Peyer's patch (tissue), 4 donors: Measurements from ENCODE around the gene FTO. TPM values are rescaled to one million over a fixed set of nuclear protein-coding genes. Genes with fewer than 3 reads are reported as not detected.

ENCODE experiments used
- DNase-seq, 3 donors: peaks; one replicate each; pipeline ENCODE4 v3.0.0-alpha.2; 2017 to 2019
- H3K27ac ChIP-seq, 4 donors: fragments of 200-600 bp; sonication (generic); one replicate each; pipeline ENCODE4 v1.5.1; 2016 to 2019
- H3K27me3 ChIP-seq, 2 donors: fragments of 200-600 bp; sonication (generic); one replicate each; pipeline ENCODE4 v1.5.1; 2019
- H3K36me3 ChIP-seq, 3 donors: fragments of 200-600 bp; sonication (generic); one replicate each; pipeline ENCODE4 v1.5.1; 2016 to 2019
- H3K4me1 ChIP-seq, 4 donors: fragments of 200-600 bp; sonication (generic); one replicate each; pipeline ENCODE4 v1.5.1; 2016 to 2019
- H3K4me3 ChIP-seq, 4 donors: fragments of 200-600 bp; sonication (generic); 1 replicate in 3 of 4; 2 replicates in 1 of 4; pipeline ENCODE4 v1.5.1; 2016 to 2019; ENCODE audit warnings: mild to moderate bottlenecking in 1 of 4
- H3K9me3 ChIP-seq, 4 donors: fragments of 200-600 bp; sonication (generic); one replicate each; pipeline ENCODE4 v1.5.1; 2016 to 2019; ENCODE audit warnings: mild to moderate bottlenecking in 1 of 4
- POLR2A ChIP-seq, 2 donors: fragments of 450-650 bp; IDR thresholded peaks; one replicate each; pipeline ENCODE4 v1.5.1; 2017; ENCODE audit warnings: antibody characterized with exemption in 2 of 2, mild to moderate bottlenecking in 2 of 2, moderate library complexity in 2 of 2
- total RNA-seq, 4 donors: library from RNA; depleted of rRNA; stranded (reverse); fragments of >200 nt; gene quantifications; one replicate each; pipeline ENCODE4 v1.1.0, GENCODE V29; 2016
- TF ChIP-seq, protein P1 (sequence below), 6 experiments: fragments of 450-650 bp in 4 of 6; fragments of 200-600 bp in 2 of 6; sonication (generic) in 1 of 6; IDR thresholded peaks; one replicate each; pipeline ENCODE4 v1.5.1; 2017 to 2019; ENCODE audit warnings: antibody characterized with exemption in 6 of 6, mild to moderate bottlenecking in 3 of 6, moderate library complexity in 1 of 6

Gene FTO
- total RNA-seq, 4 donors from 2014 or later, result 37.0 to 95.7 (median 45.1) TPM

DNA sequence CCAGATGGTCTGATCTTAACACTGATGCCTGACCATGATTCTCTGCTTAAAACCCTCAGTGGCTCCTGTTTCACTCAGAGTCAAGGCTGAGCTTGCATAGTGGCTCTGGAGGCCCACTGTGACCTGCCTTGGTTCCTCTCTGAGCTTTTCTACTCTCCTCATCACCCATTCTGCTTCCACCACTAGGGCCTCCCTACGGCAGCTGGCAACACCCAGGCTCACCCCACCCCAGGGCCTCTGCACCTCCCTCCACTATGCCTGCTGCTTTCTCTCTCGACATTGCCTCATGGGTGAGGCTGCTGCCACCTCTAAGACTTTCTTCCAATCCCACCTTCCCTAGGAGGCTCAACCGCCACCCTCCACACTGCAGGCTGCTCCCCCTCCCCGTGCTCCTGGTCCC lies 455.0 kb downstream of the FTO start:
- no peak overlapping the region for H3K4me3 ChIP-seq
- no peaks in the 10 kb centered on the region for H3K9me3 ChIP-seq
- H3K27me3 ChIP-seq, result no peaks in the 10 kb centered on the region
- no peaks in the 10 kb centered on the region for H3K4me1 ChIP-seq
- no peak for TF ChIP-seq POLR2A (IDR thresholded peaks at IDR 0.05)
- TF ChIP-seq, protein P1, sequence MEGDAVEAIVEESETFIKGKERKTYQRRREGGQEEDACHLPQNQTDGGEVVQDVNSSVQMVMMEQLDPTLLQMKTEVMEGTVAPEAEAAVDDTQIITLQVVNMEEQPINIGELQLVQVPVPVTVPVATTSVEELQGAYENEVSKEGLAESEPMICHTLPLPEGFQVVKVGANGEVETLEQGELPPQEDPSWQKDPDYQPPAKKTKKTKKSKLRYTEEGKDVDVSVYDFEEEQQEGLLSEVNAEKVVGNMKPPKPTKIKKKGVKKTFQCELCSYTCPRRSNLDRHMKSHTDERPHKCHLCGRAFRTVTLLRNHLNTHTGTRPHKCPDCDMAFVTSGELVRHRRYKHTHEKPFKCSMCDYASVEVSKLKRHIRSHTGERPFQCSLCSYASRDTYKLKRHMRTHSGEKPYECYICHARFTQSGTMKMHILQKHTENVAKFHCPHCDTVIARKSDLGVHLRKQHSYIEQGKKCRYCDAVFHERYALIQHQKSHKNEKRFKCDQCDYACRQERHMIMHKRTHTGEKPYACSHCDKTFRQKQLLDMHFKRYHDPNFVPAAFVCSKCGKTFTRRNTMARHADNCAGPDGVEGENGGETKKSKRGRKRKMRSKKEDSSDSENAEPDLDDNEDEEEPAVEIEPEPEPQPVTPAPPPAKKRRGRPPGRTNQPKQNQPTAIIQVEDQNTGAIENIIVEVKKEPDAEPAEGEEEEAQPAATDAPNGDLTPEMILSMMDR (IDR thresholded peaks at IDR 0.05), result no peak
- H3K27ac ChIP-seq, result no peak overlapping the region
- no peak for DNase-seq
- no peaks in the 10 kb centered on the region for H3K36me3 ChIP-seq

DNA sequence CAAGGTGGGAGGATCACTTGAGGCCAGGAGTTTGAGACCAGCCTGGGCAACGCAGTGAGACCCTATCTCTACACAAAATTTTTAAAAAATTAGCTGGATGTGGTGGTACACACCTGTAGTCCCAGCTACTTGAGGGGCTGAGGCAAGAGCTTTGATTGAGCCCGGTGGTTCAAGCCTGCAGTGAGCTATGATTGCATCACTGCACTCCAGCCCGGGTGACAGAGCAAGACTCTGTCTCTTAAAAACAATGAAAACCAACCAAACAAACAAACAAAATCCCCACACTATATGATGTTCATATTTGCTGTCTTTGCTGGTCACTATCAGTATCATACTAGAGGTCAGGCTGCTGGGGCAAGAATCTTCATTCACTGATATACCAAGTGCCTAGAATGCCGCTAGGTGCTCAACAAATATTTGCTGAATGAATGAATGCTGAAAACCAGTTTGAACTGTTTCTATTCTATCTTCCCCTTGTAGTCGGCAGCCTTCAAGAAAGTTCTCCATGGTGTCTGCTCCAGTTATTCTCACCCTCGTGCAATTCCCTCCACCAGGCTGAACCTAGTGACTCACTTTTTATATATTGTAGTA lies 455.6 kb downstream of the FTO start:
- Histone ChIP-seq H3K36me3 (no peaks in the 10 kb centered on the region), H3K4me3 (no peak overlapping the region)
- TF ChIP-seq, protein P1 (IDR thresholded peaks at IDR 0.05), result no peak
- no peak for TF ChIP-seq POLR2A (IDR thresholded peaks at IDR 0.05)

DNA sequence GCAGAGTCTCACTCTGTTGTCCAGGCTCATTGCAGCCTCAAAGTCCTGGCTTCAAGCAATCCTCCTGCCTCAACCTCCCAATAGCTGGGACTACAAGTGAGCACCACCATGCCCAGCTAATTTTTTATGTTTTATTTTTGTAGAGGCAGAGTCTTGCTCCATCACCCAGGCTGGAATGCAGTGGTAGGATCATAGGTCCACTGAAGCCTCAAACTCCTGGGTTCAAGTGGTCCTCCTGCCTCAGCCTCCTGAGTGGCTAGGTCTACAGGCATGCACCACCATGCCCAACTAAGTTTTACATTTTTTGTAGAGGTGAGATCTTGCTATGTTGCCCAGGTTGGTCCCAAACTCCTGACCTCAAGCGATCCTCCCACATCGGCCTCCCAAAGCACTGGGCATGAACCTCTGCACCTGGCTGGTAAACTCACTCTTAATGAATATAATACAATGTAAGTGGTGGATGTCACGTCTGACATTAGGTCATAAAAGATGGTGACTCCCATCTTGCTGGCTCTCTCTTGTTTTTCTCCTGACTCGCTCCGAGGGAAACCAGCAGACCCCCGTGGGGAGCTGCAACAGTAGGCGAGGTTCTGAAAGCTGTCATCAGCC lies 456.4 kb downstream of the FTO start:
- Histone ChIP-seq H3K27me3 (no peaks in the 10 kb centered on the region), H3K4me1 (no peaks in the 10 kb centered on the region), H3K9me3 (no peaks in the 10 kb centered on the region), H3K4me3 (no peak overlapping the region), H3K36me3 (no peaks in the 10 kb centered on the region), H3K27ac (no peak overlapping the region)
- TF ChIP-seq, protein P1 (IDR thresholded peaks at IDR 0.05), result no peak
- no peak for TF ChIP-seq POLR2A (IDR thresholded peaks at IDR 0.05)
- DNase-seq, result no peak

More for the DNA sequence above, 455.6 kb downstream of the FTO start:
- no peaks in the 10 kb centered on the region for H3K4me1 ChIP-seq
- no peaks in the 10 kb centered on the region for H3K9me3 ChIP-seq
- no peak for DNase-seq
- no peaks in the 10 kb centered on the region for H3K27me3 ChIP-seq
- H3K27ac ChIP-seq, result no peak overlapping the region

DNA sequence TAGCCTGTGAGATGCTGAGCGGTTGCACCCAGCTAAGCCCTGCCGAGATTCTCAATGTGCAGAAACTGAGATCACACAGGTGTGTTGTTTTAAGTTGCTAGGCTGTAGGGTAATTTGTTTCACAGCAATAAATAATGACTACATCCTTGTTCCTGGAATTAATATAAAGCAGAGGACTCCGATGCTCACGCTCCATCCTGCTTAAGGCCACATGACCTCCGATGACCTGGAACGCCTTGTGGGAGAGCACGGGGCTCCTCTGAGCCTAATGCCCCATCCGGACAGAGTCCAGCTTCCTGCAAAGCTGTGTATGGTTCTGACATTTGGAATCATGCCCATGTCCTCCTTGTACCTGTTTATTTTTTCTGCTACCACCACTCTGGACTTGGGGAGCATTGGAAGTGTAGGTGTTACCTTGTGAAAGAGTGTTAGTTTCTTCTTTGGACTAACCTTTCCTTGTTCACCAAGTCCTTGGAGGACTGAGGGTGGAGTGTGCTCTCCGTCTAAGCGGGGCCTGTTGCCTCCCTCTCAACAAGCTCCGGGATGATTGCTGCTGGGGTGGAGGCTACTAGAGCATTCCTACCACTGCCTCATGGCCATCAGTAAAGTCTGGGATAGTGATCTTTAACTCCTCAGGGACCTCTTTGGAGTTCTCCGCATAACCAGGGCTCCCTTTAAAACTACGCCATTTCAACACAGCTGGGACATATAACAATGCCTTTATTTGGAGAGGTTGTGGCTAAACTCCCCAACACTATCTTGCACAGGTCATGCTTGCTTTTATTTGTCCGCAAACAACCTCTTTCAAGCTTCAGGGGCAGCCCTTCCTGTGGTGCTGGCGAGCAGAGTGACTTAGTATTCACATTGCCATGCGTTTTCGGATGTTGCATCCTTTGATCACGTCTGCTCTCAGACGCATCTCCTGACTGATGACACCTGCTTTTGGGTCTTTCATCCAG lies 457.3 kb downstream of the FTO start:
- H3K27me3 ChIP-seq, result no peaks in the 10 kb centered on the region
- H3K27ac ChIP-seq, result no peak overlapping the region
- no peak overlapping the region for H3K4me3 ChIP-seq
- no peaks in the 10 kb centered on the region for H3K4me1 ChIP-seq
- H3K9me3 ChIP-seq, result no peaks in the 10 kb centered on the region
- DNase-seq, result no peak
- TF ChIP-seq, protein P1 (IDR thresholded peaks at IDR 0.05), result no peak
- no peak for TF ChIP-seq POLR2A (IDR thresholded peaks at IDR 0.05)
- H3K36me3 ChIP-seq, result no peaks in the 10 kb centered on the region

DNA sequence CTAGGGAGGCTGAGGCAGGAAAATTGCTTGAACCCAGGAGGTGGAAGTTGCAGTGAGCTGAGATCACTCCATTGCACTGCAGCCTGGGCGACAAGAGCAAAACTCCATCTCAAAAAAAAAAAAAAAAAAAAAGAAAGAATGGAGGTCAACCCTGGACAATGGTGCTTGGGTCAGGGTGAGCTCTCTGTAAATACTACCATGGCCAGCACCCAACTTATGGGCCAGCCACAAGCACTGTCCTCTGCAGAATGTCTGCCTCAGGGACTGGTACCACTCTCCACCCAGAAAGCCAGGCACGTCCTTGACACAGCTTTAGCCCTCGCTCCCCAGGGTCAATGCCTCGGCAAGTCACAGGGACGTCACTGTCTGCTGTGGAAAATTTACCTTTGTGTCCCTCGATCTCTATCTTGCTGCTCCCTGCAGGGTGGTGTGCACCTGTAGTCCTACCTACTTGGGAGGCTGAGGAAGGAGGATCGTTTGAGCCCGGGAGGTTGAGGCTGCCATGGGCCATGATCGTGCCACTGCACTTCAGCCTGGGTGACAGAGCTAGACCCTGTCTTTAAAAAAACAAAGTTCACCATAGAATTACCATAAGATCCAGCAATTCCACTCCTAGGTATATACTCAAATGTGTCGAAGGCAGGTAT lies 459.4 kb downstream of the FTO start:
- no peaks in the 10 kb centered on the region for H3K4me1 ChIP-seq
- H3K9me3 ChIP-seq, result no peaks in the 10 kb centered on the region
- no peaks in the 10 kb centered on the region for H3K27me3 ChIP-seq
- H3K27ac ChIP-seq, result no peak overlapping the region
- no peaks in the 10 kb centered on the region for H3K36me3 ChIP-seq
- H3K4me3 ChIP-seq, result no peak overlapping the region
- no peak for TF ChIP-seq POLR2A (IDR thresholded peaks at IDR 0.05)
- TF ChIP-seq, protein P1 (IDR thresholded peaks at IDR 0.05), result no peak
- no peak for DNase-seq
